ENCODE data around the gene YIPF2.

YIPF2 gene

DNA sequence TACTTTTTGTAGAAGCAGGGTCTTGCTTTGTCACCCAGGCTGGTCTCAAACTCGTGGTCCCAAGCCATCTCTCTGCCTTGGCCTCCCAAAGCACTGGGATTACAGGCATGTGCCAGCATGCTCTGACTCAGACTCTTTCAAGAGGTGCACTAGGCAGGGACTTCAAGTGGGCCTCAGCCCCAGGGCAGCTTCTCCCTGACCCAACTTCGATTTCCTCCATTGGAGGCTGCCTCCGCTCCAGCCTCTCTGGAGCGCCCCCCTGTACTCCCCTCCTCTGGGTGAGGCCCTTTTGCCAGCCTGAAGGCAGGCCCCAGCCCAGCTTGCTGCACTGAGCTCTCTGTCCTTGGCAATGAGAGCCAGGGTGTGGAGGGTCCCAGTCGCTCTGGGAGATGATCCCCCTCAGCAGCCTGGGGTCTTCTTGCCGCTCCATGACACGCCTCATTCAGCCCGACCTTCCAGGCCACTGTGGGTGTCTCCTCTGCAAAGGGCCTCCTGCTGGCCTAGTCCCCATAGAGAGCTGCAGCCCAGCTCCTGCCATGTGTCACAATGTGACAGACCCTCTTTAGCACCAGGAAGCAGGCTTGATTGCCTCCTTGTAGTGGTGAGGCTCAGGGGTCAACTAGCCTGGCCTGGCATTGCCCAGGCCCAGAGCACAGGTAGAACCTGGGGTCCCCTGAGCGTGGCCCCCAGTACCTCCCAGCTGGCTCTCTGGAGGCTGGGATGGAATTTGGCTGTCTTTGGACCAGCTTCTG is 40.6 kb downstream of the YIPF2 start:
- no peak overlapping the region for H3K9ac ChIP-seq (ENCODE audit: low read length)
- no peak overlapping the region for H3K4me3 ChIP-seq (ENCODE audit: low read length)
- no peaks in the 10 kb centered on the region for H3K9me3 ChIP-seq (replicated peaks; ENCODE audit: insufficient read depth, low read length)
- TF ChIP-seq EZH2phosphoT487 (IDR thresholded peaks at IDR 0.05; ENCODE audit: low read length), result no peak
- TF ChIP-seq, protein P1, sequence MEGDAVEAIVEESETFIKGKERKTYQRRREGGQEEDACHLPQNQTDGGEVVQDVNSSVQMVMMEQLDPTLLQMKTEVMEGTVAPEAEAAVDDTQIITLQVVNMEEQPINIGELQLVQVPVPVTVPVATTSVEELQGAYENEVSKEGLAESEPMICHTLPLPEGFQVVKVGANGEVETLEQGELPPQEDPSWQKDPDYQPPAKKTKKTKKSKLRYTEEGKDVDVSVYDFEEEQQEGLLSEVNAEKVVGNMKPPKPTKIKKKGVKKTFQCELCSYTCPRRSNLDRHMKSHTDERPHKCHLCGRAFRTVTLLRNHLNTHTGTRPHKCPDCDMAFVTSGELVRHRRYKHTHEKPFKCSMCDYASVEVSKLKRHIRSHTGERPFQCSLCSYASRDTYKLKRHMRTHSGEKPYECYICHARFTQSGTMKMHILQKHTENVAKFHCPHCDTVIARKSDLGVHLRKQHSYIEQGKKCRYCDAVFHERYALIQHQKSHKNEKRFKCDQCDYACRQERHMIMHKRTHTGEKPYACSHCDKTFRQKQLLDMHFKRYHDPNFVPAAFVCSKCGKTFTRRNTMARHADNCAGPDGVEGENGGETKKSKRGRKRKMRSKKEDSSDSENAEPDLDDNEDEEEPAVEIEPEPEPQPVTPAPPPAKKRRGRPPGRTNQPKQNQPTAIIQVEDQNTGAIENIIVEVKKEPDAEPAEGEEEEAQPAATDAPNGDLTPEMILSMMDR (IDR thresholded peaks at IDR 0.05; ENCODE audit: low read length), result no peak
- no peak for TF ChIP-seq EZH2 (optimal IDR thresholded peaks at IDR 0.05; ENCODE audit: low read depth, low read length)
- no peaks in the 10 kb centered on the region for H3K36me3 ChIP-seq (replicated peaks; ENCODE audit: insufficient read depth, low read length)
- no peak overlapping the region for H2AFZ ChIP-seq (ENCODE audit: low read length)
- H3K4me1 ChIP-seq (ENCODE audit: low read length), result no peaks in the 10 kb centered on the region
- H3F3A ChIP-seq (ENCODE audit: insufficient read depth, low read length), result no peaks in the 10 kb centered on the region
- H3K27me3 ChIP-seq (replicated peaks; ENCODE audit: insufficient read depth, low read length), result no peaks in the 10 kb centered on the region
- H3K4me2 ChIP-seq (ENCODE audit: low read depth, low read length), result no peak overlapping the region
- H3K27ac ChIP-seq (ENCODE audit: low read length), result no peak overlapping the region
- H4K20me1 ChIP-seq (ENCODE audit: insufficient read depth, low read length), result no peaks in the 10 kb centered on the region
- DNase-seq, result no peak
- H3K9me2 ChIP-seq (replicated peaks; ENCODE audit: insufficient read depth, low read length), result no peaks in the 10 kb centered on the region
- H3K79me2 ChIP-seq (ENCODE audit: low read length), result peaks cover 70% of the 10 kb centered on the region

DNA sequence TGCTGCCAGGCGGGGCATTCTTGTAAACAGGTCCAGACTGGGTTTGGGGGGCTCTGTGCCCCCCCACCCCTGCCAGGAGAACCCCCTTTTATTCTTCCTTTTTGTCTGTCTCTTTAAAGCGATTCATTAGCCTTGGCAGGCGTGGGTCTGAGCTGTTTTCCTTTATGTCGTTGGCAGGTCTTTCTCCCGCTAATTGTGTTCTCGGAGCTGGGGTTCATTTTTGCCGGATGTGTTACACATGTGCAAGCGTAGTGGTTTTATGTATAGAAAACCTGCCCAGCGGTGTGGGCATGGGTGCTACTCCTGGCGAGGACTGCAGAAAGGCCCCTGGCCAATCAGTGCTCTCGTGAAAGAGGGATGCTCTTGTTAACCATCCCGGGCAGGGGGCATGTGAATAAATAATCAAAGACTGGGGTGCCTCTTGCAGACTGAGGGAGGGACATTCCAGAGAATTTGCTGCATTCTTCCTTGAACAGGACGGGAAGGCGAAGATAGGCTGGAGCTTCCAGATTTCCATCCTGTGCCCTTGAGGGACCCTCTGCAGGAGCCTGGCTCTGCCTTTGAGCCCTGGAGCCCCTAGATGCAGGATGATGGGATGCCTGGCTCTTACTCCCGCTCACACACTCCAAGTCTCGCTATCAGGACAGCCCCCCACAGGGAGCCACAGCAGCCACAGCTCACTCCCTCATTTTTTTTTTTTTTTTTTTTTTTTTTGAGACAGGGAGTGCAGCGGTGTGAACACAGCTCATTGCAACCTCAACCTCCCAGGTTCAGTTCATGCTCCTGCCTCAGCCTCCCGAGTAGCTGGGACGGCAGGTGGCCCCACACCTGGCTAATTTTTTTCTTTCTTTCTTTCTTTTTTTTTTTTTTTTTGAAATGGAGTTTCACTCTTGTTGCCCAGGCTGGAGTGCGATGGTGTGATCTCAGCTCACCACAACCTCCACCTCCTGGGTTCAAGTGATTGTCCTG is 43.0 kb downstream of the YIPF2 start:
- Histone ChIP-seq H3K79me2 (ENCODE audit: low read length) (peaks cover 73% of the 10 kb centered on the region), H3K27ac (ENCODE audit: low read length) (no peak overlapping the region), H4K20me1 (ENCODE audit: insufficient read depth, low read length) (no peaks in the 10 kb centered on the region)

DNA sequence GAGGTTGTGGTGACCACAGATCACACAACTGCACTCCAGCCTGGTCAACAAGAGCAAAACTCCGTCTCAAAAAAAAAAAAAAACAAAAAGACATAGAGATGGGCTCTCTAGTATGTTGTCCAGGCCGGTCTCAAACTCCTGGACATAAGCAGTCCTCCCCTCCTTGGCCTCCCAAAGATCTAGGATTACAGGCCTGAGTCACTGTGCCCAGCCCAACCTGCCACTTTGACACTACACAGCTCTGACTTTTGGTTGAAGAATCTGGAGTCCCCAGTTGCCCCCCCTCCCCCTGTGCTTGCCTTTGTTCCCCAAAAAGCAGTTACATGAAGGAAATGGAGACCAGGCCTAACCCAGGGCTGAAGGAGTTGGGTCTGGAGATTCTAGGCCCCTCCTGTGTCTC is 44.2 kb downstream of the YIPF2 start:
- H3K4me3 ChIP-seq (ENCODE audit: low read length), result no peak overlapping the region
- H3K27ac ChIP-seq (ENCODE audit: low read length), result no peak overlapping the region
- no peaks in the 10 kb centered on the region for H3K36me3 ChIP-seq (replicated peaks; ENCODE audit: insufficient read depth, low read length)
- peaks cover 7% of the 10 kb centered on the region for H3K4me1 ChIP-seq (ENCODE audit: low read length)
- no peaks in the 10 kb centered on the region for H3K27me3 ChIP-seq (replicated peaks; ENCODE audit: insufficient read depth, low read length)
- H3K79me2 ChIP-seq (ENCODE audit: low read length), result peaks cover 80% of the 10 kb centered on the region
- no peaks in the 10 kb centered on the region for H4K20me1 ChIP-seq (ENCODE audit: insufficient read depth, low read length)
- no peaks in the 10 kb centered on the region; the same call in 1 of the 2 replicates for H3F3A ChIP-seq (ENCODE audit: insufficient read depth, low read length)
- no peak overlapping the region for H3K4me2 ChIP-seq (ENCODE audit: low read depth, low read length)
- DNase-seq, result no peak
- H3K9ac ChIP-seq (ENCODE audit: low read length), result no peak overlapping the region
- no peak overlapping the region for H2AFZ ChIP-seq (ENCODE audit: low read length)
- H3K9me3 ChIP-seq (replicated peaks; ENCODE audit: insufficient read depth, low read length), result no peaks in the 10 kb centered on the region
- no peak for TF ChIP-seq EZH2phosphoT487 (IDR thresholded peaks at IDR 0.05; ENCODE audit: low read length)
- no peak for TF ChIP-seq EZH2 (optimal IDR thresholded peaks at IDR 0.05; ENCODE audit: low read depth, low read length)
- TF ChIP-seq, protein P1 (IDR thresholded peaks at IDR 0.05; ENCODE audit: low read length), result no peak
- H3K9me2 ChIP-seq (replicated peaks; ENCODE audit: insufficient read depth, low read length), result no peaks in the 10 kb centered on the region

More for the DNA sequence above, 43.0 kb downstream of the YIPF2 start:
- DNase-seq, result no peak
- no peaks in the 10 kb centered on the region for H3K9me3 ChIP-seq (replicated peaks; ENCODE audit: insufficient read depth, low read length)
- H3K9me2 ChIP-seq (replicated peaks; ENCODE audit: insufficient read depth, low read length), result no peaks in the 10 kb centered on the region
- no peak overlapping the region for H3K4me2 ChIP-seq (ENCODE audit: low read depth, low read length)
- no peak overlapping the region for H3K9ac ChIP-seq (ENCODE audit: low read length)
- H3K4me3 ChIP-seq (ENCODE audit: low read length), result no peak overlapping the region
- TF ChIP-seq EZH2phosphoT487 (IDR thresholded peaks at IDR 0.05; ENCODE audit: low read length), result no peak
- TF ChIP-seq, protein P1 (IDR thresholded peaks at IDR 0.05; ENCODE audit: low read length), result no peak
- no peak for TF ChIP-seq EZH2 (optimal IDR thresholded peaks at IDR 0.05; ENCODE audit: low read depth, low read length)
- no peak overlapping the region for H2AFZ ChIP-seq (ENCODE audit: low read length)
- no peaks in the 10 kb centered on the region for H3K4me1 ChIP-seq (ENCODE audit: low read length)
- H3K27me3 ChIP-seq (replicated peaks; ENCODE audit: insufficient read depth, low read length), result no peaks in the 10 kb centered on the region
- H3F3A ChIP-seq (ENCODE audit: insufficient read depth, low read length), result no peaks in the 10 kb centered on the region; the same call in 1 of the 2 replicates
- H3K36me3 ChIP-seq (replicated peaks; ENCODE audit: insufficient read depth, low read length), result no peaks in the 10 kb centered on the region
